Measurements from ENCODE around the gene CYB5A.

Gene CYB5A

GRCh38 chr18:74249181-74249968 is 42.4 kb downstream of the CYB5A start:
- H3K4me3 ChIP-seq (replicated peaks; ENCODE audit: low read depth, low read length), result no peak overlapping the region
- TF ChIP-seq, protein P1, sequence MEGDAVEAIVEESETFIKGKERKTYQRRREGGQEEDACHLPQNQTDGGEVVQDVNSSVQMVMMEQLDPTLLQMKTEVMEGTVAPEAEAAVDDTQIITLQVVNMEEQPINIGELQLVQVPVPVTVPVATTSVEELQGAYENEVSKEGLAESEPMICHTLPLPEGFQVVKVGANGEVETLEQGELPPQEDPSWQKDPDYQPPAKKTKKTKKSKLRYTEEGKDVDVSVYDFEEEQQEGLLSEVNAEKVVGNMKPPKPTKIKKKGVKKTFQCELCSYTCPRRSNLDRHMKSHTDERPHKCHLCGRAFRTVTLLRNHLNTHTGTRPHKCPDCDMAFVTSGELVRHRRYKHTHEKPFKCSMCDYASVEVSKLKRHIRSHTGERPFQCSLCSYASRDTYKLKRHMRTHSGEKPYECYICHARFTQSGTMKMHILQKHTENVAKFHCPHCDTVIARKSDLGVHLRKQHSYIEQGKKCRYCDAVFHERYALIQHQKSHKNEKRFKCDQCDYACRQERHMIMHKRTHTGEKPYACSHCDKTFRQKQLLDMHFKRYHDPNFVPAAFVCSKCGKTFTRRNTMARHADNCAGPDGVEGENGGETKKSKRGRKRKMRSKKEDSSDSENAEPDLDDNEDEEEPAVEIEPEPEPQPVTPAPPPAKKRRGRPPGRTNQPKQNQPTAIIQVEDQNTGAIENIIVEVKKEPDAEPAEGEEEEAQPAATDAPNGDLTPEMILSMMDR (IDR thresholded peaks at IDR 0.05; ENCODE audit: low read length, missing control alignments), result no peak

DNA sequence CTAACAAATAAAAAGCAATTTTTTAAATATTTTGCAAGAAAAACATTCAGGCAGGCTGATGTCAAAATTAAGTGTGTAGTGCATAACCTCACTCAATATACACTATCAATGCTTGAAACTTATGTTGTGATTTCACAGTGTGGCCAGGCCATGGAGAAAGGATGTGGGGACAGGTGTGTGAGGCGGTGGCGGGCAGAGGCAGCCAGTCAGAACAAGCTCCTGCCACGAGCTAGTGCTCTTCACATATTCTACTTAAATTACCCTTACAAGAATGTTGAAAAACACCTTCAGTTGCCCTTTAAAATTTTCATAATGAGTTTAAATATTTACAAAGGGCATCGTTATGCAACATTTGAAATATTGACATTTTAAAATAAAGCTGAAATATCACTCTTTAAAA is 43.2 kb downstream of the CYB5A start:
- no peak for DNase-seq (ENCODE audit: low read depth)
- TF ChIP-seq, protein P1 (IDR thresholded peaks at IDR 0.05; ENCODE audit: low read length, missing control alignments), result no peak
- no peak overlapping the region for H3K4me3 ChIP-seq (replicated peaks; ENCODE audit: low read depth, low read length)

More at GRCh38 chr18:74249181-74249968, 42.4 kb downstream of the CYB5A start:
- peak; percentile 93 for DNase-seq (ENCODE audit: low read depth)

- TF ChIP-seq, protein P1 (IDR thresholded peaks at IDR 0.05; ENCODE audit: low read length, missing control alignments), result no peak
- H3K4me3 ChIP-seq (replicated peaks; ENCODE audit: low read depth, low read length), result no peak overlapping the region
- no peak for DNase-seq (ENCODE audit: low read depth)
These were observed 43.6 kb downstream of the CYB5A start for GRCh38 chr18:74248189-74248588.

DNA sequence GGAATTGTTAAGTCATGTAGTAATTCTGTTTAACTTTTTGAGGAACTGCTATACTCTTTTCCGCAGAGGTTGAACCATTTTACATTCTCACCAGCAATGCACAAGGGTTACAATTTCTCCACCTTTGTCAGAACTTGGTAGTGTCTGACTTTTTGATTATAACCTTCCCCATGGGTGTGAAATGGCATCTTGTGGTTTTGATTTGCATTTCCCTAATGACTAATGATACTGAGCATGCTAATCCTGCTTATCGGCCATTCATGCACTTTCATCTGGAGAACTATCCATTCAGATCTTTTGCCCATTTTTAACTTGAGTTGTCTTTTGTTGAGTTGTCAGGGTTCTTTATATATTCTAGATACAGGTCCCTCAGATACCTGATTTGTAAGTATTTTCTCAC is 47.2 kb downstream of the CYB5A start:
- no peak overlapping the region for H3K4me3 ChIP-seq (replicated peaks; ENCODE audit: low read depth, low read length)
- TF ChIP-seq, protein P1 (IDR thresholded peaks at IDR 0.05; ENCODE audit: low read length, missing control alignments), result no peak
- no peak for DNase-seq (ENCODE audit: low read depth)

- no peak overlapping the region for H3K4me3 ChIP-seq (replicated peaks; ENCODE audit: low read depth, low read length)
- TF ChIP-seq, protein P1 (IDR thresholded peaks at IDR 0.05; ENCODE audit: low read length, missing control alignments), result no peak
- no peak for DNase-seq (ENCODE audit: low read depth)
These were observed 48.6 kb downstream of the CYB5A start for GRCh38 chr18:74243127-74243526.

- peak; percentile 37 for DNase-seq (ENCODE audit: low read depth)
- TF ChIP-seq, protein P1 (IDR thresholded peaks at IDR 0.05; ENCODE audit: low read length, missing control alignments), result no peak
- H3K4me3 ChIP-seq (replicated peaks; ENCODE audit: low read depth, low read length), result no peak overlapping the region
These were observed 49.2 kb downstream of the CYB5A start for GRCh38 chr18:74242438-74243096.

All from fibroblast of pulmonary artery (primary cell).